ENCODE results near the gene GTPBP4. TPM values are rescaled to one million over a fixed set of nuclear protein-coding genes. Genes with fewer than 3 reads are reported as not detected.

GTPBP4 gene
- total RNA-seq, 1 experiment from 2014 or later, result 62.5 TPM

- intact Hi-C loops (cut with micrococcal nuclease; ENCODE audit: unreplicated experiment), result loop anchor here (1.0 to 2.0 kb wide), 2 partner anchors 63 to 118 kb away; partner anchors contain the start of gene LARP4B
- peak overlapping the region; percentile 87 for H3K27ac ChIP-seq
- peak overlapping the region; percentile 73 for H2AFZ ChIP-seq
- no peaks in the 10 kb centered on the region for H3K9me3 ChIP-seq (ENCODE audit: insufficient read depth, low read depth)
- H3K36me3 ChIP-seq (ENCODE audit: low read depth), result no peaks in the 10 kb centered on the region
- H3K79me2 ChIP-seq (ENCODE audit: low read depth), result peaks cover 79% of the 10 kb centered on the region
- no peaks in the 10 kb centered on the region for H3K9me2 ChIP-seq (ENCODE audit: insufficient read depth)
- H3F3A ChIP-seq (ENCODE audit: insufficient read depth, low read depth), result peaks cover 15% of the 10 kb centered on the region
- H4K20me1 ChIP-seq (ENCODE audit: insufficient read depth), result peaks cover 15% of the 10 kb centered on the region; the same call in 1 of the 2 replicates
- peaks cover 18% of the 10 kb centered on the region for H3K4me1 ChIP-seq (replicated peaks; ENCODE audit: insufficient read depth)
- ChIA-PET CTCF (interaction anchor here (0.6 kb wide), 1 partner anchor 48 kb away, joined by 4 read pairs; no protein-coding TSS in a partner anchor), POLR2A (ENCODE audit: unreplicated experiment) (interaction anchor here (0.7 kb wide), 1 partner anchor 118 kb away, joined by 7 read pairs; the partner anchor contains the start of gene LARP4B)
- H3K4me3 ChIP-seq, result peak overlapping the region; percentile 92
- peak overlapping the region; percentile 84 for H3K4me2 ChIP-seq
- H3K27me3 ChIP-seq (ENCODE audit: insufficient read depth, low read depth), result no peaks in the 10 kb centered on the region
- TF ChIP-seq CTCF (conservative IDR thresholded peaks at IDR 0.05) (no peak), EZH2 (IDR thresholded peaks at IDR 0.05; ENCODE audit: low read depth) (no peak)
- DNase-seq, result no peak
- TSS peak; percentile 85 for BruUV-seq (replicated peaks)
Observed at GRCh38 chr10:1049425-1049958, 61.3 kb downstream of the GTPBP4 start.

- H3K27ac ChIP-seq, result peak overlapping the region; percentile 87
- TF ChIP-seq CTCF (conservative IDR thresholded peaks at IDR 0.05), result no peak
- TF ChIP-seq EZH2 (IDR thresholded peaks at IDR 0.05; ENCODE audit: low read depth), result no peak
- H3K36me3 ChIP-seq (ENCODE audit: low read depth), result no peaks in the 10 kb centered on the region
- no peaks in the 10 kb centered on the region for H3K27me3 ChIP-seq (ENCODE audit: insufficient read depth, low read depth)
- no peaks in the 10 kb centered on the region for H3K9me2 ChIP-seq (ENCODE audit: insufficient read depth)
- H3K4me3 ChIP-seq, result peak overlapping the region; percentile 92
- BruUV-seq (replicated peaks), result no TSS peak
- peaks cover 79% of the 10 kb centered on the region for H3K79me2 ChIP-seq (ENCODE audit: low read depth)
- intact Hi-C loops (cut with micrococcal nuclease; ENCODE audit: unreplicated experiment), result no loop called here
- H3K4me1 ChIP-seq (replicated peaks; ENCODE audit: insufficient read depth), result peaks cover 24% of the 10 kb centered on the region
- peaks cover 12% of the 10 kb centered on the region; the same call in 1 of the 2 replicates for H4K20me1 ChIP-seq (ENCODE audit: insufficient read depth)
- CTCF ChIA-PET, result no interaction called here
- POLR2A ChIA-PET (ENCODE audit: unreplicated experiment), result no interaction called here
- H3F3A ChIP-seq (ENCODE audit: insufficient read depth, low read depth), result peaks cover 15% of the 10 kb centered on the region
- no peak for DNase-seq
- peak overlapping the region; percentile 84 for H3K4me2 ChIP-seq
- no peak overlapping the region for H2AFZ ChIP-seq
- H3K9me3 ChIP-seq (ENCODE audit: insufficient read depth, low read depth), result no peaks in the 10 kb centered on the region
Observed at GRCh38 chr10:1050145-1050544, 61.9 kb downstream of the GTPBP4 start.

- Histone ChIP-seq H3K9me2 (ENCODE audit: insufficient read depth) (no peaks in the 10 kb centered on the region), H3K4me1 (replicated peaks; ENCODE audit: insufficient read depth) (peaks cover 28% of the 10 kb centered on the region), H3K4me3 (peak overlapping the region; percentile 92), H2AFZ (no peak overlapping the region), H3K27ac (0 out of 2 replicates have a peak overlapping the region, but pooled peaks have one; percentile 16), H3K79me2 (ENCODE audit: low read depth) (peaks cover 79% of the 10 kb centered on the region), H3F3A (ENCODE audit: insufficient read depth, low read depth) (peaks cover 17% of the 10 kb centered on the region), H4K20me1 (ENCODE audit: insufficient read depth) (peaks cover 10% of the 10 kb centered on the region; the same call in 1 of the 2 replicates), H3K36me3 (ENCODE audit: low read depth) (no peaks in the 10 kb centered on the region), H3K27me3 (ENCODE audit: insufficient read depth, low read depth) (no peaks in the 10 kb centered on the region), H3K9me3 (ENCODE audit: insufficient read depth, low read depth) (no peaks in the 10 kb centered on the region), H3K4me2 (peak overlapping the region; percentile 84)
- BruUV-seq (replicated peaks), result no TSS peak
- POLR2A ChIA-PET (ENCODE audit: unreplicated experiment), result no interaction called here
- DNase-seq, result peak; percentile 19 to 40
- CTCF ChIA-PET, result no interaction called here
- no peak for TF ChIP-seq CTCF (conservative IDR thresholded peaks at IDR 0.05)
- TF ChIP-seq EZH2 (IDR thresholded peaks at IDR 0.05; ENCODE audit: low read depth), result no peak
- intact Hi-C loops (cut with micrococcal nuclease; ENCODE audit: unreplicated experiment), result no loop called here
Observed at GRCh38 chr10:1050554-1050953, 62.3 kb downstream of the GTPBP4 start.

Data from PC-9 (cell line).